NCI-H460 (cell line): ENCODE data around the gene DDX23. TPM values are rescaled to one million over a fixed set of nuclear protein-coding genes. Genes with fewer than 3 reads are reported as not detected.

Experiments used
- small RNA-seq, 2 experiments: library from RNA; depleted of rRNA; stranded (forward); fragments of <200 nt; gene quantifications; one replicate each; pipeline ENCODE3, GENCODE V24; 2014
- total RNA-seq: library from RNA; depleted of rRNA; stranded (reverse); fragments of >200 nt; shearing (Covaris generic); gene quantifications from 2 replicates; pipeline ENCODE4 v1.2.3, GENCODE V29; 2014; rRNA removed

The DDX23 gene
- total RNA-seq, 1 experiment from 2014 or later = 68.6 TPM

Small RNA genes within 50 kb of the gene (small RNA-seq; reads per million reads assigned to genes)
- gene RF00019 (0 reads per million in 2 experiments), gene RNU6-600P (0 reads per million in 2 experiments)

Other genes starting within 250 kb of the DDX23 start
- gene KANSL2, start 169.9 kb downstream of the DDX23 start, total RNA-seq = 63.9 and 66.4 TPM in 2 replicates
- 36.8 and 43.6 TPM in 2 replicates for gene CCNT1, start 135.5 kb downstream of the DDX23 start, total RNA-seq
- 8.0 and 8.8 TPM in 2 replicates for gene ADCY6, start 63.1 kb downstream of the DDX23 start, total RNA-seq
- gene CACNB3, start 33.7 kb downstream of the DDX23 start, total RNA-seq = 6.3 and 6.6 TPM in 2 replicates
- gene RND1, start 13.7 kb upstream of the DDX23 start, total RNA-seq = 0.17 TPM in 1 of 2 replicates, not detected in the other
- 47.1 and 54.6 TPM in 2 replicates for gene FKBP11, start 73.3 kb upstream of the DDX23 start, total RNA-seq
- 45.5 and 50.8 TPM in 2 replicates for gene ARF3, start 105.3 kb upstream of the DDX23 start, total RNA-seq
- gene WNT10B, start 119.6 kb upstream of the DDX23 start, total RNA-seq = 3.9 and 4.5 TPM in 2 replicates
- not detected in 2 replicates for gene WNT1, start 126.2 kb upstream of the DDX23 start, total RNA-seq
- 0.40 and 0.50 TPM in 2 replicates for gene DDN, start 147.2 kb upstream of the DDX23 start, total RNA-seq
- 90.7 and 92.8 TPM in 2 replicates for gene PRKAG1, start 166.6 kb upstream of the DDX23 start, total RNA-seq
- gene KMT2D, start 208.6 kb upstream of the DDX23 start, total RNA-seq = 19.1 and 21.0 TPM in 2 replicates
- 3.6 and 5.1 TPM in 2 replicates for gene RHEBL1, start 217.8 kb upstream of the DDX23 start, total RNA-seq
- gene DHH, start 242.6 kb upstream of the DDX23 start, total RNA-seq = 0.07 TPM in 1 of 2 replicates, not detected in the other